Coronary artery (tissue), 2 donors: ENCODE measurements around the gene MLLT3.

ENCODE experiments used
- DNase-seq: peaks from one replicate; pipeline ENCODE4 v3.0.0-alpha.2; 2017; ENCODE audit warnings: low spot score
- H3K27ac ChIP-seq, 2 donors: fragments of 200-600 bp; sonication (generic); one replicate each; pipeline ENCODE4 v1.5.1; 2016 to 2019
- H3K4me3 ChIP-seq: fragments of 200-600 bp; sonication (generic); 2 replicates; pipeline ENCODE4 v1.5.1; 2016; ENCODE audit warnings: mild to moderate bottlenecking, moderate library complexity
- CTCF ChIP-seq: fragments of 200-600 bp; sonication (generic); IDR thresholded peaks from one replicate; pipeline ENCODE4 v1.5.1; 2019; ENCODE audit warnings: antibody characterized with exemption

The MLLT3 gene

GRCh38 chr9:20317701-20318100 lies 304.6 kb downstream of the MLLT3 start:
- DNase-seq = no peak
- H3K4me3 ChIP-seq = no peak overlapping the region
- no peak overlapping the region for H3K27ac ChIP-seq
- no peak for TF ChIP-seq CTCF

- TF ChIP-seq CTCF = no peak
- no peak overlapping the region for H3K27ac ChIP-seq
- H3K4me3 ChIP-seq = no peak overlapping the region
- no peak for DNase-seq
These were observed 305.9 kb downstream of the MLLT3 start for GRCh38 chr9:20316372-20316771.

GRCh38 chr9:20315677-20316076 lies 306.6 kb downstream of the MLLT3 start:
- no peak for TF ChIP-seq CTCF
- Histone ChIP-seq H3K27ac (no peak overlapping the region), H3K4me3 (no peak overlapping the region)
- no peak for DNase-seq

- H3K4me3 ChIP-seq = no peak overlapping the region
- DNase-seq = no peak
- TF ChIP-seq CTCF = no peak
- H3K27ac ChIP-seq = no peak overlapping the region
These were observed 307.3 kb downstream of the MLLT3 start for GRCh38 chr9:20314981-20315380.

GRCh38 chr9:20313415-20313814 lies 308.9 kb downstream of the MLLT3 start:
- no peak overlapping the region for H3K4me3 ChIP-seq
- TF ChIP-seq CTCF = no peak
- no peak for DNase-seq
- no peak overlapping the region for H3K27ac ChIP-seq

- no peak for DNase-seq
- TF ChIP-seq CTCF = no peak
- no peak overlapping the region for H3K4me3 ChIP-seq
- no peak overlapping the region for H3K27ac ChIP-seq
These were observed 309.6 kb downstream of the MLLT3 start for GRCh38 chr9:20312732-20313131.

GRCh38 chr9:20310024-20310423 lies 312.3 kb downstream of the MLLT3 start:
- no peak for TF ChIP-seq CTCF
- no peak for DNase-seq
- no peak overlapping the region for H3K27ac ChIP-seq
- H3K4me3 ChIP-seq = no peak overlapping the region
